NCI-H2171 treated with DMSO at 0.1 percent for 48 hours (cell line): ENCODE data around the gene IFI30.

Experiments used
- DNase-seq: peaks from one replicate; lab custom pipeline; 2025; lab: John Stamatoyannopoulos, UW

The IFI30 gene

DNA sequence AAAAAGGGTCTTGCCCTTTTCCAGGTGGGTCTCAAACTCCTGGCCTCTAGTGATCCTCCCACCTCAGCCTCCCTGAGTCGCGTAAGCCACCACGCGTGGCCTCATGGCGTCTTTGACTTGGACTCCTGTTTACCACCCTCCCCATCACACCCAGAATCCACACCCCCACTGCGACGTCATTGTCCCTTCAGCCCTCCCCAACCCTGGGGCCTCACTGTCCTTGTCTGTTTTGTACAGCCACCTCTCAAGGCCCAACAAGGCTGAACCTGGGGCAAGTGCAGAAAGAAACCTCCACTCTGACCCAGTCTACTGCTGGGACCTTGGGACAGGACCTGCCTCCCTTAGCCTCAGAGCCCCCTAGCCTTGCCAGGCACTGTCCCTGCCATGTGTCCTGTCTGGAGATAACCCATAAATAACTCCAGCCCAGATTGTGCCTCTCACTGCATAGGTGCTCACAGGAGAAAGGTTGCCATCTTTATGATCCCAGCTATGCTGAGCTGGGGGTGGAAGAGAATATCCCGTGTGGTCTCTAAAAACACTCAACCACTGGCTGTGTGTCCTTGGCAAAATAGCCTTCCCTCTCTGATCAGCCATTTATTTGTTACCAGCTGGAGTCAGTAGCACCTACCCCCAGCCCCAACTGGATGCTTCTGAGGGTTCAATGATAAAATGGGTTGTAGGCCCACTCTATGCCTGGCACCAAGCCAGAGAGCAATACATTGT lies 1.8 kb upstream of the IFI30 start:
- DNase-seq = no peak

DNA sequence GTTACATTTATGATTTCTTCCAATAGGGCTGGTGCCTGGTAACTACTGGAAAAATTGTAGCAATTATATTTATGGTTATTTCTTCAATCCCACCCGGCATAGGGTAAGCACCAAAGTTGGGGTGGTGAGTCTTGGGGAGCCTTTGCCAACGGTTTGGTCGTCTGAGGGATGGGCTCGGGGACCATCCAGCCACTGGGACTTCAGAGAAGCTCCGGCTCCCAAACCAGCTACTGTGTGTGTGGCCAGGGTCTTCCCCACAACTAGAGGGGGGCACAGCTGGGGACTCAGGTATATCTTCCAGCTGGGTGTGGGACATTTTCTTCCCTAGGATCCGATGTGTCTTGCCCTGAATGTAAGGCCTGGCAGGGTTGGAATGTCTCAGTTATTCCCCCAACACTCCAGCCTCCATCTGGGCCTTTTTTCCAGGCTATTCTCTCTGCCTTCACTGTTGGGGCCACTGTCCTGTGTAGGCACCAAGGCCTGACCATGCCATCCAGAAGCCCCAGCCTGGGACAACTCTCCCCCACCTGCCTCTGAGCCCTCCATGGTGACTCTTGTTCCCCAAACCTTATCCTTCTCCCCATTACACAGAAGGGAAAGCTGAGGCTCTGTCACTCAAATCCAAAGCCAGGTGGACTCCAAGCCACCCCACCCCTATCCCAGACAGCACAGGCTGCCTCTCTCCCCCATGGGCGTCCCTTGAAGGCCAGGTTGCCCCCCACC lies 1.1 kb upstream of the IFI30 start:
- DNase-seq = no peak

DNA sequence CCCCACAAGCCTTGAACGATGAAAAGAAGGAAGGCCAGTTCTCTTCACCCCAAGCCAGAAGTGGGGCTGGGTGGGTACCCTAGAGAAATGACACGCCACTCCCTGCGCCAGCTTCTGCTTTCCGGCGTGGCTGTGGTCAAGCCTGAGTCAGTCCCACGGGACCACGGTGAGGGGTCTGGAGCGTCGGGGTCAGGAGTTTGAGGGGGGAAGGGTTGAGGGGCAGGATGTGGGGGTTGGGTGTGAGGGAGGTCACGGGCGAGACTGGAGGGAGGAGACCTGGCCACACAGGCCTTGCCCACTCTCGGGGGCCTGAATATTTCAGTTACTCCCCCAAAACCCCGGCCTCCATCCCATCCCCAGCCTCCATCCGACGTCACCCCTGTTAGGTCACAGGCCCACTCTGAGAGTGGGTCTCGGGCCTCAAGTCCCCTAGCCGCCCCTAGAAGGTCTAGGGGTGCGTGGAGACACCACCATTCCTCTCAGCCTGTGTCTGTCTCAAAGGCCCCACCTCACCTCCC lies 500 bp upstream of the IFI30 start:
- no peak for DNase-seq

GRCh38 chr19:18174983-18175382 lies 1.4 kb downstream of the IFI30 start:
- DNase-seq = no peak

DNA sequence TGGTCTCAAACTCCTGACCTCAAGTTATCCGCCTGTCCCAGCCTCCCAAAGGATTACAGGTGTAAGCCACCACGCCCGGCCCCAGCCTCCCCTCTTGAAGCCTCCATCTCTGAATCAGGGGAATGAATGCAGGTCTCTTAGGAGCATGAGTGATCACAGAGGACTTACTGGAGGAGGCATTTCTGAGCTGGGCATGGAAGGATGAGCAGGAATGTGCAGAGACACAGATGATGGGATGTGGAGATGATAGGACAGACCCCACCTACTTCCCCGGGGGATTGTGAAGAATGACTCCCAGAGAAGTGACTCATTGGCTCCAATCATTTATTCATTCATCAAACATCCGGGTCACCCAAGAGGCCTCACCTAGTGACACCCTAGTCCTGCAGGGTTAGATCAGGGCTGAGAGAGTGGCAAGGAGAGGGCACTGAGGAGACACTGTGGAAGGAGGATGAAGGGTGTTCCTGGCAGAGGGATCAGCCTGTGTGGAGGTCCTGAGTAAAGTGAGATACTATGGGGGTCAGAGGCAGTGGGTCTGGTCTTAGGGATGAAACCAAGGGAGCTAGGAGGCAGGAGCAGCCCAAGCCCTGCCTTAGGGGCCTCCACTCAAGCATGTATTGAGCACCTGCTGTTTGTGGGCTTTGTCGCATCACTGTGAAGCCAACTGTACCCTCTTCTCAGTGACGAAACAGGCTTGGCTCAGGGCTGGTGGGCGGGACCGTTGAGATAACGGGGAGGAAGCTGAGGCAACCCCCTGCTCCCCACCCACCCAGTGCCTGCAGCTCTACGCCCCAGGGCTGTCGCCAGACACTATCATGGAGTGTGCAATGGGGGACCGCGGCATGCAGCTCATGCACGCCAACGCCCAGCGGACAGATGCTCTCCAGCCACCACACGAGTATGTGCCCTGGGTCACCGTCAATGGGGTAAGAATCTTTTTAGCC lies 3.0 kb downstream of the IFI30 start:
- DNase-seq = no peak

GRCh38 chr19:18179957-18180356 lies 6.3 kb downstream of the IFI30 start:
- DNase-seq = no peak

DNA sequence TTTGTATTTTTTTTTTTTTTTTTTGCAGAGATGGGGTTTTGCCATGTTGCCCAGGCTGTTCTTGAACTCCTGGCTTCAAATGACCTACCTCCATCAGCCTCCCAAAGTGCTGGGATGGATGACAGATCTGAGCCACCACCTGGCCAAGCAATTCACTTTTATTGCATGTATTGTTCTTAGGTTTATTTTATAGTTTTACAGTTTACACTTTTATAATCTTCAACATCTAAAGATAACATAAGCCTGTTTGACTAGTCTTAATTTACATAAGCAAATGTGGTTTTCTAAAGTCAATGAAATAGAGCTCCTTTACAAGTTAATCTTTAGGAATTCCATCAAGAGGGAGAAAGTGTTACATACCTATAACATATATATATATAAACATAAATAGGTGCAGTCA lies 9.9 kb downstream of the IFI30 start:
- no peak for DNase-seq

DNA sequence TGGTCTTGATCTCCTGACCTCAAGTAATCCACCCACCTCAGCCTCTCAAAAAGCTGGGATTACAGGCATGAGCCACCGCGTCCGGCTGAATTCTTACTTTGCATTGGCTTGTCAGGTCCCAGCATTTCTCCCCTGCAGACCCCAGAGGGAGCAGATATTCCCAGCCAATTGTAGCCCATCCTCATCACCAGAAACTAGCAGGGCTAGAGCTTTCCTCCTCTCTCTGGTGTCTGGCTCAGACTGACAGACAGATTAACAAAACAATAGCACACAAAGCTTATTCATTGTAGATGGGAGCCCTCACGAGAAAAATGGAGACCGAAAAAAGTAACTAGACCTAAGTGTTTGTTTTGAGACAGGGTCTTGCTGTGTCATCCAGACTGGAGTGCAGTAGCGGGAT lies 11.9 kb downstream of the IFI30 start:
- no peak for DNase-seq

- no peak for DNase-seq
Observed at GRCh38 chr19:18190278-18190677, 16.7 kb downstream of the IFI30 start.

GRCh38 chr19:18191640-18192062 lies 18.0 kb downstream of the IFI30 start:
- DNase-seq = no peak

GRCh38 chr19:18192673-18193387 lies 19.2 kb downstream of the IFI30 start, which contains the start of gene MPV17L2:
MPV17L2 (plus strand) TSS chr19:18193218; CDS start chr19:18193282, 64 bp downstream.
- peak; percentile 100 for DNase-seq

- no peak for DNase-seq
Observed at GRCh38 chr19:18193388-18194180, 20.0 kb downstream of the IFI30 start.

DNA sequence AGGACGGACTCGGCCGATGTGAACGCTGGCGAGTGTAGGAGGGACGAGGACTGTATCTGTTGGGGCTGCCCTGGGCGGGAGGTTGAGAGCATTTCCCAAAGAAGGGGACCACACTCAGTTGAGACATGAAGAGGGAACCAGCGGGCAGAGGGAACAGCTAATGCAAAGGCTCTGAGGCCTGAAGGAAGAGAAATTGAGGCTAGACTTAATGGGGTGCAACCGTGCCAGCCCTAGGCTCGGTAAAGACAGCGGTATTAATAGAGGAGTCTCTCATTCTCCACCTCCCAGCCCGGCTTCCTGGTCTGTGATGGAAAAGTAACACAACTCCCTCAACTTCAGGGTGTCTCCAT lies 20.5 kb downstream of the IFI30 start:
- DNase-seq = no peak

- DNase-seq = no peak
Observed at GRCh38 chr19:18194554-18195238, 21.1 kb downstream of the IFI30 start.

GRCh38 chr19:18196511-18196845 lies 22.9 kb downstream of the IFI30 start:
- DNase-seq = no peak

GRCh38 chr19:18197306-18197705 lies 23.7 kb downstream of the IFI30 start:
- DNase-seq = no peak

- DNase-seq = no peak
Observed at GRCh38 chr19:18197941-18198340, 24.3 kb downstream of the IFI30 start.

- no peak for DNase-seq
Observed at GRCh38 chr19:18198374-18198773, 24.8 kb downstream of the IFI30 start.

DNA sequence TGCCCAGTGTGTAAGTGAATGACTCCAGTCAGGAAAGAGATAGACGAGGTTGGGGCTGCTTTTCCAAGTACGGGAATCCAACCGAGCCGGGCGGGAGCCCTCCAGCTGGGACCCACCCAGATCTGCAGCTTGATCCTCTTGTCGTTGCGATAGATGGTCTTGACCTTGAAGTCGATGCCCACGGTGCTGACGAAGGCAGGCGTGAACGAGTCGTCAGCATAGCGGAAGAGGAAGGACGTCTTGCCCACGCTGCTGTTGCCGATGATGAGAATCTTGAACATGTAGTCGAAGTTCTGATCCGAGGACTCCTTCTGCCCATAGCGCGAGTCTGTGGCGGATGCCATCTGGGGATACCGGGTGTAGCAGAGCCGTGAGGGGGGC lies 28.8 kb downstream of the IFI30 start:
- DNase-seq = no peak

- DNase-seq = peak; percentile 33
Observed at GRCh38 chr19:18202778-18203407, 29.3 kb downstream of the IFI30 start.
